Naive B cell (primary cell): ENCODE measurements around the gene RPL36. TPM values are rescaled to one million over a fixed set of nuclear protein-coding genes. Genes with fewer than 3 reads are reported as not detected.

Experiments used
- ATAC-seq, 2 donors: fragments of 150-1000 bp; cut with Tn5 transposase; 2 replicates each; pipeline ENCODE4 v1.10.0; 2021; ENCODE audit warnings: low read depth in 2 of 2, mild to moderate bottlenecking in 2 of 2, moderate library complexity in 2 of 2
- DNase-seq: peaks from one replicate; pipeline ENCODE4 v3.0.0; 2022
- H3K27ac Mint-ChIP-seq, 6 donors: one replicate each; pipeline ENCODE4 v1.8.0; 2020 to 2022; ENCODE audit warnings: mild to moderate bottlenecking in 6 of 6, mixed read lengths in 6 of 6, moderate library complexity in 5 of 6, inconsistent platforms in 2 of 6
- H3K27me3 Mint-ChIP-seq, 3 donors: one replicate each; pipeline ENCODE4 v1.8.0; 2021 to 2022; ENCODE audit warnings: mixed read lengths in 3 of 3, mild to moderate bottlenecking in 1 of 3
- H3K36me3 Mint-ChIP-seq, 2 donors: one replicate each; pipeline ENCODE4 v1.8.0; 2020 to 2022; ENCODE audit warnings: mixed read lengths in 2 of 2, inconsistent platforms in 1 of 2, mild to moderate bottlenecking in 1 of 2
- H3K4me1 Mint-ChIP-seq, 3 donors: one replicate each; pipeline ENCODE4 v1.8.0; 2020 to 2022; ENCODE audit warnings: mixed read lengths in 3 of 3, inconsistent platforms in 1 of 3, mild to moderate bottlenecking in 1 of 3, moderate library complexity in 1 of 3
- H3K4me3 Mint-ChIP-seq, 8 donors: one replicate each; pipeline ENCODE4 v1.8.0; 2020 to 2022; ENCODE audit warnings: mild to moderate bottlenecking in 8 of 8, mixed read lengths in 8 of 8, moderate library complexity in 8 of 8, inconsistent platforms in 2 of 8
- H3K9me3 Mint-ChIP-seq, 7 donors: one replicate each; pipeline ENCODE4 v1.8.0; 2020 to 2022; ENCODE audit warnings: mixed read lengths in 7 of 7, mild to moderate bottlenecking in 5 of 7, inconsistent platforms in 2 of 7, moderate library complexity in 1 of 7
- polyA plus RNA-seq, 6 donors: library from polyadenylated mRNA; unstranded; fragments of 300-500 nt; fragmentation: Illumina TruSeq; gene quantifications; one replicate each; pipeline ENCODE4 v1.2.3, GENCODE V29; 2021; ENCODE audit warnings: low read depth in 6 of 6

The RPL36 gene
- polyA plus RNA-seq: 1,000 to 10,000 TPM; 1,207 to 2,143 (median 1,738) TPM

GRCh38 chr19:5690125-5690954, at the start of gene RPL36:
Gene RPL36 (plus strand): TSS chr19:5690295. CDS start chr19:5690508, 213 bp downstream.
- Mint-ChIP-seq H3K27me3 (no peaks in the 10 kb centered on the region), H3K36me3 (peaks cover 0 to 7% of the 10 kb centered on the region in 2 donors), H3K4me1 (peaks cover 27 to 53% (median 40%) of the 10 kb centered on the region in 3 donors), H3K27ac (peak within 1 kb of the TSS; percentile 88 to 98 (median 96)), H3K4me3 (peak within 1 kb of the TSS; percentile 90 to 98 (median 93)), H3K9me3 (peaks cover 0 to 3% (median 0%) of the 10 kb centered on the region in 7 donors)
- DNase-seq: peak; percentile 98
- peak; percentile 56 to 57 for ATAC-seq

GRCh38 chr19:5641171-5641570, 48.9 kb upstream of the RPL36 start:
- H3K4me1 Mint-ChIP-seq: peaks cover 15 to 30% (median 26%) of the 10 kb centered on the region in 3 donors
- no peaks in the 10 kb centered on the region for H3K9me3 Mint-ChIP-seq
- H3K4me3 Mint-ChIP-seq: no peak overlapping the region
- peak overlapping the region in 1 of 6 donors; percentile 40 for H3K27ac Mint-ChIP-seq
- ATAC-seq: no peak
- no peaks in the 10 kb centered on the region for H3K27me3 Mint-ChIP-seq
- H3K36me3 Mint-ChIP-seq: peaks cover 5 to 32% of the 10 kb centered on the region in 2 donors
- DNase-seq: no peak

- Mint-ChIP-seq H3K9me3 (no peaks in the 10 kb centered on the region), H3K4me3 (no peak overlapping the region), H3K36me3 (peaks cover 15 to 43% of the 10 kb centered on the region in 2 donors), H3K27me3 (no peaks in the 10 kb centered on the region), H3K27ac (no peak overlapping the region), H3K4me1 (peaks cover 23 to 39% (median 30%) of the 10 kb centered on the region in 3 donors)
- ATAC-seq (no peak), DNase-seq (no peak)
Observed at GRCh38 chr19:5642204-5642603, 47.9 kb upstream of the RPL36 start.

- DNase-seq: no peak
- no peaks in the 10 kb centered on the region for H3K27me3 Mint-ChIP-seq
- H3K36me3 Mint-ChIP-seq: peaks cover 23 to 49% of the 10 kb centered on the region in 2 donors
- H3K9me3 Mint-ChIP-seq: no peaks in the 10 kb centered on the region
- ATAC-seq: no peak
- no peak overlapping the region for H3K4me3 Mint-ChIP-seq
- no peak overlapping the region for H3K27ac Mint-ChIP-seq
- H3K4me1 Mint-ChIP-seq: peaks cover 26 to 35% (median 31%) of the 10 kb centered on the region in 3 donors
Observed at GRCh38 chr19:5643060-5643459, 47.0 kb upstream of the RPL36 start.

GRCh38 chr19:5644037-5644436, 46.1 kb upstream of the RPL36 start:
- ATAC-seq (no peak), DNase-seq (no peak)
- Mint-ChIP-seq H3K27ac (peak overlapping the region in 1 of 6 donors; percentile 35), H3K9me3 (no peaks in the 10 kb centered on the region), H3K4me1 (peaks cover 26 to 35% (median 31%) of the 10 kb centered on the region in 3 donors), H3K36me3 (peaks cover 27 to 54% of the 10 kb centered on the region in 2 donors), H3K4me3 (no peak overlapping the region), H3K27me3 (no peaks in the 10 kb centered on the region)

GRCh38 chr19:5645409-5645808, 44.7 kb upstream of the RPL36 start:
- Mint-ChIP-seq H3K4me3 (no peak overlapping the region), H3K9me3 (no peaks in the 10 kb centered on the region), H3K27ac (peak overlapping the region in 5 of 6 donors; percentile 20 to 83 (median 69)), H3K4me1 (peaks cover 26 to 31% (median 29%) of the 10 kb centered on the region in 3 donors), H3K27me3 (no peaks in the 10 kb centered on the region), H3K36me3 (peaks cover 35 to 61% of the 10 kb centered on the region in 2 donors)
- DNase-seq: no peak
- ATAC-seq: no peak

- Mint-ChIP-seq H3K4me1 (peaks cover 21 to 24% (median 23%) of the 10 kb centered on the region in 3 donors), H3K4me3 (no peak overlapping the region), H3K9me3 (no peaks in the 10 kb centered on the region), H3K36me3 (peaks cover 31 to 55% of the 10 kb centered on the region in 2 donors), H3K27me3 (no peaks in the 10 kb centered on the region), H3K27ac (peak overlapping the region; percentile 21 to 83 (median 68))
- no peak for DNase-seq
- ATAC-seq: no peak
Observed at GRCh38 chr19:5646703-5647102, 43.4 kb upstream of the RPL36 start.

GRCh38 chr19:5648464-5648863, 41.6 kb upstream of the RPL36 start:
- no peak for ATAC-seq
- H3K27me3 Mint-ChIP-seq: no peaks in the 10 kb centered on the region

GRCh38 chr19:5651361-5651760, 38.7 kb upstream of the RPL36 start:
- H3K4me1 Mint-ChIP-seq: peaks cover 7 to 11% (median 8%) of the 10 kb centered on the region in 3 donors
- no peaks in the 10 kb centered on the region for H3K9me3 Mint-ChIP-seq
- DNase-seq: no peak
- H3K36me3 Mint-ChIP-seq: peaks cover 48 to 51% of the 10 kb centered on the region in 2 donors
- no peaks in the 10 kb centered on the region for H3K27me3 Mint-ChIP-seq
- no peak overlapping the region for H3K4me3 Mint-ChIP-seq
- H3K27ac Mint-ChIP-seq: peak overlapping the region in 1 of 6 donors; percentile 71
- ATAC-seq: no peak

More at GRCh38 chr19:5648464-5648863, 41.6 kb upstream of the RPL36 start:
- Mint-ChIP-seq H3K36me3 (peaks cover 41 to 57% of the 10 kb centered on the region in 2 donors), H3K4me1 (peaks cover 19 to 23% (median 19%) of the 10 kb centered on the region in 3 donors), H3K4me3 (no peak overlapping the region), H3K9me3 (no peaks in the 10 kb centered on the region), H3K27ac (no peak overlapping the region)
- DNase-seq: no peak

- Mint-ChIP-seq H3K36me3 (peaks cover 42 to 43% of the 10 kb centered on the region in 2 donors), H3K9me3 (no peaks in the 10 kb centered on the region), H3K4me3 (no peak overlapping the region), H3K4me1 (peaks cover 0 to 3% (median 2%) of the 10 kb centered on the region in 3 donors), H3K27me3 (no peaks in the 10 kb centered on the region), H3K27ac (peak overlapping the region in 2 of 6 donors; percentile 36 to 81)
- ATAC-seq (no peak), DNase-seq (no peak)
Observed at GRCh38 chr19:5652261-5652660, 37.8 kb upstream of the RPL36 start.

GRCh38 chr19:5654931-5655330, 35.2 kb upstream of the RPL36 start:
- H3K9me3 Mint-ChIP-seq: no peaks in the 10 kb centered on the region

GRCh38 chr19:5655412-5655811, 34.7 kb upstream of the RPL36 start:
- peaks cover 0 to 2% (median 0%) of the 10 kb centered on the region in 3 donors for H3K4me1 Mint-ChIP-seq

More at GRCh38 chr19:5654931-5655330, 35.2 kb upstream of the RPL36 start:
- H3K27me3 Mint-ChIP-seq: no peaks in the 10 kb centered on the region
- peaks cover 0 to 2% (median 0%) of the 10 kb centered on the region in 3 donors for H3K4me1 Mint-ChIP-seq
- no peak for DNase-seq
- ATAC-seq: no peak
- H3K4me3 Mint-ChIP-seq: no peak overlapping the region
- peak overlapping the region in 1 of 6 donors; percentile 53 for H3K27ac Mint-ChIP-seq
- peaks cover 26 to 34% of the 10 kb centered on the region in 2 donors for H3K36me3 Mint-ChIP-seq

GRCh38 chr19:5661483-5661882, 28.6 kb upstream of the RPL36 start:
- Mint-ChIP-seq H3K9me3 (no peaks in the 10 kb centered on the region), H3K36me3 (peaks cover 8 to 18% of the 10 kb centered on the region in 2 donors), H3K4me1 (no peaks in the 10 kb centered on the region), H3K27ac (no peak overlapping the region), H3K27me3 (no peaks in the 10 kb centered on the region), H3K4me3 (no peak overlapping the region)
- ATAC-seq: no peak
- no peak for DNase-seq

More at GRCh38 chr19:5655412-5655811, 34.7 kb upstream of the RPL36 start:
- ATAC-seq (no peak), DNase-seq (no peak)
- Mint-ChIP-seq H3K4me3 (peak overlapping the region in 1 of 8 donors; percentile 35), H3K27ac (no peak overlapping the region), H3K36me3 (peaks cover 24 to 30% of the 10 kb centered on the region in 2 donors), H3K27me3 (no peaks in the 10 kb centered on the region), H3K9me3 (no peaks in the 10 kb centered on the region)

GRCh38 chr19:5663904-5664303, 26.2 kb upstream of the RPL36 start:
- Mint-ChIP-seq H3K36me3 (peaks cover 10 to 21% of the 10 kb centered on the region in 2 donors), H3K4me1 (peaks cover 0 to 3% (median 0%) of the 10 kb centered on the region in 3 donors), H3K27me3 (no peaks in the 10 kb centered on the region), H3K4me3 (no peak overlapping the region), H3K9me3 (no peaks in the 10 kb centered on the region), H3K27ac (no peak overlapping the region)
- DNase-seq (no peak), ATAC-seq (no peak)
